A673 (cell line): ENCODE results near the gene DCLK1. TPM values are rescaled to one million over a fixed set of nuclear protein-coding genes. Genes with fewer than 3 reads are reported as not detected.

Experiments
- BruUV-seq: library from RNA; stranded (reverse); fragments of 400-500 nt; replicated peaks from 2 replicates; lab custom pipeline; 2021; lab: Mats Ljungman, UMichigan
- CTCF ChIA-PET: fragments of 300-600 bp; sonication (Branson Sonifier 250); formaldehyde crosslinking; loops from one replicate; lab custom pipeline; 2022; ENCODE audit warnings: antibody characterized with exemption; lab: Charles Lee
- POLR2A ChIA-PET: fragments of 300-600 bp; sonication (Branson Sonifier 250); formaldehyde crosslinking; loops from one replicate; lab custom pipeline; 2022; ENCODE audit warnings: antibody characterized with exemption; ENCODE audit not compliant: low non-redundant PET; lab: Charles Lee
- DNase-seq: peaks from one replicate; pipeline ENCODE4 v3.0.0-alpha.2; 2015; ENCODE audit warnings: low spot score
- H3K27ac ChIP-seq: fragments of 200-600 bp; sonication (generic); 2 replicates; pipeline ENCODE4 v1.5.1; 2016; ENCODE audit warnings: mixed run types, low read depth, mild to moderate bottlenecking, mixed read lengths, antibody characterized with exemption, low read length; ENCODE audit not compliant: poor library complexity, severe bottlenecking
- H3K27me3 ChIP-seq: fragments of 200-600 bp; sonication (generic); replicated peaks from 2 replicates; pipeline ENCODE4 v1.6.1; 2017; ENCODE audit warnings: mixed run types, low read depth, mild to moderate bottlenecking, mixed read lengths, antibody characterized with exemption, low read length; ENCODE audit not compliant: insufficient read depth, poor library complexity
- H3K36me3 ChIP-seq: fragments of 200-600 bp; sonication (generic); 2 replicates; pipeline ENCODE4 v1.6.1; 2016; ENCODE audit warnings: mixed run types, mild to moderate bottlenecking, mixed read lengths, antibody characterized with exemption, low read length; ENCODE audit not compliant: insufficient read depth, poor library complexity, severe bottlenecking
- H3K4me1 ChIP-seq: fragments of 200-600 bp; sonication (generic); 2 replicates; pipeline ENCODE4 v1.6.1; 2017; ENCODE audit warnings: mixed run types, mild to moderate bottlenecking, mixed read lengths, antibody characterized with exemption, low read length; ENCODE audit not compliant: insufficient read depth, poor library complexity, severe bottlenecking
- H3K4me3 ChIP-seq: fragments of 200-600 bp; sonication (generic); 2 replicates; pipeline ENCODE4 v1.5.1; 2016; ENCODE audit warnings: low read depth, mixed run types, mild to moderate bottlenecking, mixed read lengths, low read length; ENCODE audit not compliant: poor library complexity, severe bottlenecking
- H3K9me3 ChIP-seq: fragments of 200-600 bp; sonication (generic); 2 replicates; pipeline ENCODE4 v1.6.1; 2016; ENCODE audit warnings: mixed run types, low read depth, mild to moderate bottlenecking, mixed read lengths, antibody characterized with exemption, low read length; ENCODE audit not compliant: poor library complexity, severe bottlenecking
- CTCF ChIP-seq: fragments of 300-800, 200-600 bp; sonication (generic); conservative IDR thresholded peaks from 2 replicates; pipeline ENCODE4 v1.5.1; 2017; ENCODE audit warnings: low read depth, mild to moderate bottlenecking, antibody characterized with exemption, low read length, moderate library complexity, mixed read lengths
- EZH2 ChIP-seq: fragments of 200-600 bp; sonication (generic); IDR thresholded peaks from 2 replicates; pipeline ENCODE4 v1.6.1; 2017; ENCODE audit warnings: borderline replicate concordance, low read depth, mild to moderate bottlenecking, mixed read lengths, antibody characterized with exemption, low read length; ENCODE audit not compliant: poor library complexity, severe bottlenecking
- intact Hi-C: fragments of 100-400 bp; cut with micrococcal nuclease; formaldehyde crosslinking; loops from one replicate; pipeline ENCODE4 v1.10.0; 2022; ENCODE audit not compliant: unreplicated experiment
- total RNA-seq: library from RNA; stranded (reverse); gene quantifications from 2 replicates; pipeline ENCODE4 v1.2.3, GENCODE V29; 2021

The DCLK1 gene
- total RNA-seq, 1 experiment from 2014 or later, result 11.2 TPM

GRCh38 chr13:35927567-35928021 is 203.6 kb downstream of the DCLK1 start:
- Histone ChIP-seq H3K27me3 (no peaks in the 10 kb centered on the region), H3K4me1 (peaks cover 5% of the 10 kb centered on the region), H3K9me3 (no peaks in the 10 kb centered on the region), H3K27ac (no peak overlapping the region), H3K36me3 (no peaks in the 10 kb centered on the region), H3K4me3 (no peak overlapping the region)
- ChIA-PET POLR2A (no interaction called here), CTCF (no interaction called here)
- BruUV-seq, result no TSS peak
- TF ChIP-seq EZH2, result no peak
- TF ChIP-seq CTCF, result no peak
- DNase-seq, result peak; percentile 19
- intact Hi-C loops, result no loop called here

- DNase-seq, result no peak
- CTCF ChIA-PET, result no interaction called here
- Histone ChIP-seq H3K4me1 (peaks cover 5% of the 10 kb centered on the region), H3K9me3 (no peaks in the 10 kb centered on the region), H3K27me3 (no peaks in the 10 kb centered on the region), H3K27ac (no peak overlapping the region), H3K36me3 (no peaks in the 10 kb centered on the region), H3K4me3 (no peak overlapping the region)
- no TSS peak for BruUV-seq
- TF ChIP-seq EZH2 (no peak), CTCF (no peak)
- POLR2A ChIA-PET, result no interaction called here
- intact Hi-C loops, result no loop called here
These were observed 204.2 kb downstream of the DCLK1 start for GRCh38 chr13:35926859-35927530.

GRCh38 chr13:35925669-35926068 is 205.5 kb downstream of the DCLK1 start:
- no peak for DNase-seq
- TF ChIP-seq EZH2 (no peak), CTCF (no peak)
- ChIA-PET POLR2A (no interaction called here), CTCF (no interaction called here)
- Histone ChIP-seq H3K36me3 (no peaks in the 10 kb centered on the region), H3K27ac (no peak overlapping the region), H3K4me3 (no peak overlapping the region), H3K9me3 (no peaks in the 10 kb centered on the region), H3K4me1 (peaks cover 5% of the 10 kb centered on the region), H3K27me3 (no peaks in the 10 kb centered on the region)
- intact Hi-C loops, result no loop called here
- BruUV-seq, result no TSS peak
